ENCODE data around the gene PRIMA1. TPM values are rescaled to one million over a fixed set of nuclear protein-coding genes. Genes with fewer than 3 reads are reported as not detected.

The PRIMA1 gene
- total and polyA plus RNA-seq, 3 donors from 2014 or later, result 2.1 to 7.3 (median 3.4) TPM

- WGBS, 2 donors, result 49 to 60% methylated on average over 4 of the region's 4 CpGs
- Histone ChIP-seq H3K27ac (no peak overlapping the region), H3K27me3 (no peaks in the 10 kb centered on the region), H3K4me1 (no peaks in the 10 kb centered on the region), H3K9me3 (no peaks in the 10 kb centered on the region), H3K36me3 (ENCODE audit: low read depth, missing control alignments) (no peaks in the 10 kb centered on the region), H3K4me3 (no peak overlapping the region)
- intact Hi-C loops (cut with DNase I; ENCODE audit: low total_unique reads), result no loop called here
- no peak for DNase-seq
- TF ChIP-seq POLR2A (IDR thresholded peaks at IDR 0.05) (no peak), CTCF (IDR thresholded peaks at IDR 0.05) (no peak)
Observed at GRCh38 chr14:93688820-93689219, 99.5 kb downstream of the PRIMA1 start.

GRCh38 chr14:93688239-93688666 is 100.0 kb downstream of the PRIMA1 start:
- H3K9me3 ChIP-seq, result no peaks in the 10 kb centered on the region
- no peak for DNase-seq
- no peak overlapping the region for H3K4me3 ChIP-seq
- no peaks in the 10 kb centered on the region for H3K36me3 ChIP-seq (ENCODE audit: low read depth, missing control alignments)
- intact Hi-C loops (cut with DNase I; ENCODE audit: low total_unique reads), result no loop called here
- TF ChIP-seq POLR2A (IDR thresholded peaks at IDR 0.05) (no peak), CTCF (IDR thresholded peaks at IDR 0.05) (no peak)
- H3K27ac ChIP-seq, result no peak overlapping the region
- WGBS, 2 donors, result 50 to 64% methylated on average over 5 of the region's 5 CpGs
- no peaks in the 10 kb centered on the region for H3K4me1 ChIP-seq
- no peaks in the 10 kb centered on the region for H3K27me3 ChIP-seq

DNA sequence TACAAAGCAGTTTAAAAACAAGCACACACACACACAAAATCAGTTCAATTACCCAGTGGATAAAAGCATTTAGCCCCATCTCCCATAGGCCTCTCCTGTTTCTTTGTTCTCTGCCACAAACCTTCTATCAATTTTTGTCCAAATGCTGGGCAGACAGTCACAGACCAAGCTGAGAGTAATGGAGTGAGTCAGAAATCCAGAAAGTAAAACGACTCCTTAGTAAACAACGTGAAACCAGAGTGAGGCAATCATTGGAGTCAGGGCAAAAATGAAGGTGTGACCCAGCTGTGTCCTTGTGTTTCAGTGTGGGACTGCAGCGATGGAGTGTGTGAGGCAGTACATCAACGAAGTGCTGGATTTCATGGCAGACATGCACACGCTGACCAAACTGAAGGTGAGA is 102.0 kb downstream of the PRIMA1 start:
- Histone ChIP-seq H3K4me3 (no peak overlapping the region), H3K27ac (no peak overlapping the region), H3K36me3 (ENCODE audit: low read depth, missing control alignments) (no peaks in the 10 kb centered on the region), H3K4me1 (no peaks in the 10 kb centered on the region), H3K9me3 (no peaks in the 10 kb centered on the region), H3K27me3 (no peaks in the 10 kb centered on the region)
- WGBS, 2 donors, result 80 to 82% methylated on average over 5 of the region's 5 CpGs
- no peak for DNase-seq
- intact Hi-C loops (cut with DNase I; ENCODE audit: low total_unique reads), result no loop called here
- TF ChIP-seq POLR2A (IDR thresholded peaks at IDR 0.05) (no peak), CTCF (IDR thresholded peaks at IDR 0.05) (no peak)

DNA sequence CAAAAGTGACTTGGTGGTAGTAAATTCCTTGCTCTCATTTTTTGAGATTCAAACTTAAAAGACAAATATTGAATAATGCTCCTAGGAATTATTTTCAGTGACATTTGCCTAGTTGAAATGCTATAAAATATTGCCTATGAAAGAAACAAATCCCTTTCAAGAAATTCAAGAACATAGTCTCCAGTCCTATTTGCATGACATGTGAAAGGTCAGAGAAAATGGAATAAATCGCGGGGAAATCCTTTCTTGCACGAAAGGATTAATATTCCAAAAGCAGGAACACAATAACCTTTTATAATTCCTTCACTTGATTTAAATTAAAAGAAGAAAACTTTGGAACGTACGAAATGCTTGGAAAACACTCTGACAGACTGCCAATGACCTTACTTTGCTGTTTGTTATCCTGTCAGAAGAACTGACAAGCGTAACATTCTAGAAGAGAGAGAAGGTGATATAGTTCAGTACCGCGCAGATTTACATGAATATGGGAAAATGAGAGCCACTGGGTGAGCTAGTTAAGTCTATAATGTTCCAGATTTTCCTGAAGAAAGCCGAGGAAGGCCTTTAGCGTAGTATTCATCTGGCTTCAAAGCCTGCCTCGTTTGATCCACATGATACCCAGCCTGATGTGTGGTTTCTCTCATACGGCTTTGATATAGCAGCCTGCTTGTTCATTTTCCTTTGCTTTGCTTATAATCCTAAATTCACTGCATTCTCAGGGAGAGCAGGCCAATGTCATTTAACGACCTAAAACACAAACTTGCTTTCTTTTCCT is 103.0 kb downstream of the PRIMA1 start:
- 81 to 85% methylated on average over 13 of the region's 13 CpGs for WGBS, 2 donors
- Histone ChIP-seq H3K36me3 (ENCODE audit: low read depth, missing control alignments) (no peaks in the 10 kb centered on the region), H3K27me3 (no peaks in the 10 kb centered on the region), H3K27ac (no peak overlapping the region), H3K4me3 (no peak overlapping the region), H3K9me3 (no peaks in the 10 kb centered on the region), H3K4me1 (no peaks in the 10 kb centered on the region)
- no peak for DNase-seq
- TF ChIP-seq CTCF (IDR thresholded peaks at IDR 0.05) (no peak), POLR2A (IDR thresholded peaks at IDR 0.05) (no peak)
- intact Hi-C loops (cut with DNase I; ENCODE audit: low total_unique reads), result no loop called here

DNA sequence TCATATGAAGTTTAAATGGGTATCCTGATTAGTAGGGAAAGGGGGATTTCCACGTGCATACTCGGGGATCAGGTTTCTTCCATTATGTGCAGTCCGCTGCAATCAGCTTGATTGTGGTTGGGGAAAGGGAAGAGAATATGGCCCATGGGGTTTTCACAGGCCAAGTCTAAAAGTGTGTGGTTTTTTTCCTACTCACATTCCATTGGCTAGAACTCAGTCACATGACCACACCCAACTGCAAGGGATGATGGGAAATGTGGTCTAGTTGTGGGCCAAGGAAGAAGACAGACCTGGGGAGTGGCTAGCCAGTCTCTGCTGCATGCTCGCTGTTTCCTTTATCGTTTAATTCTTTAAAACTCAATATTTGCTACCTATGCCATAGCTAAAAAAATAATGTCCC is 105.1 kb downstream of the PRIMA1 start:
- Histone ChIP-seq H3K9me3 (no peaks in the 10 kb centered on the region), H3K4me1 (no peaks in the 10 kb centered on the region), H3K36me3 (ENCODE audit: low read depth, missing control alignments) (no peaks in the 10 kb centered on the region), H3K4me3 (no peak overlapping the region), H3K27me3 (no peaks in the 10 kb centered on the region), H3K27ac (no peak overlapping the region)
- TF ChIP-seq CTCF (IDR thresholded peaks at IDR 0.05), result no peak
- TF ChIP-seq POLR2A (IDR thresholded peaks at IDR 0.05), result no peak
- intact Hi-C loops (cut with DNase I; ENCODE audit: low total_unique reads), result no loop called here
- WGBS, 2 donors, result 32 to 59% methylated on average over 5 of the region's 5 CpGs
- peak; percentile 52 for DNase-seq

Measured in testis (tissue), 3 donors.